Loucy (cell line): ENCODE data around the gene SHISAL2B.
A peak's percentile ranks its signal among the peaks of the same experiment; 100 is the strongest.

ENCODE experiments used
- H2AFZ ChIP-seq: fragments of 200-600 bp; sonication (generic); 2 replicates; pipeline ENCODE4 v1.6.0; 2016; ENCODE audit warnings: antibody characterized with exemption, mild to moderate bottlenecking, low read length, moderate library complexity
- H3F3A ChIP-seq: fragments of 200-600 bp; 2 replicates; pipeline ENCODE4 v1.6.0; 2016; ENCODE audit warnings: antibody characterized with exemption, low read depth, mild to moderate bottlenecking
- H3K27me3 ChIP-seq: fragments of 200-600 bp; sonication (generic); 2 replicates; pipeline ENCODE4 v1.6.1; 2014; ENCODE audit warnings: low read length, mild to moderate bottlenecking; ENCODE audit not compliant: insufficient read depth, poor library complexity, severe bottlenecking
- H3K36me3 ChIP-seq: fragments of 200-600 bp; sonication (generic); 2 replicates; pipeline ENCODE4 v1.6.1; 2016; ENCODE audit warnings: low read length; ENCODE audit not compliant: insufficient read depth
- H3K4me1 ChIP-seq: fragments of 200-600 bp; sonication (generic); 2 replicates; pipeline ENCODE4 v1.5.1; 2014; ENCODE audit warnings: low read length, mild to moderate bottlenecking; ENCODE audit not compliant: insufficient read depth, poor library complexity, severe bottlenecking
- H3K4me2 ChIP-seq: fragments of 200-600 bp; sonication (generic); 2 replicates; pipeline ENCODE4 v1.6.0; 2014; ENCODE audit warnings: antibody characterized with exemption, low read length, low read depth, mild to moderate bottlenecking; ENCODE audit not compliant: poor library complexity, severe bottlenecking
- H3K4me3 ChIP-seq: fragments of 200-600 bp; sonication (generic); 2 replicates; pipeline ENCODE4 v1.5.1; 2014; ENCODE audit warnings: low read length, mild to moderate bottlenecking, mixed read lengths; ENCODE audit not compliant: poor library complexity, severe bottlenecking
- H3K79me2 ChIP-seq: fragments of 200-600 bp; sonication (generic); 2 replicates; pipeline ENCODE4 v1.6.1; 2014; ENCODE audit warnings: low read length; ENCODE audit not compliant: insufficient read depth
- H3K9ac ChIP-seq: fragments of 200-600 bp; sonication (generic); 2 replicates; pipeline ENCODE4 v1.6.0; 2014; ENCODE audit warnings: mild to moderate bottlenecking, low read depth, low read length, moderate library complexity; ENCODE audit not compliant: poor library complexity, severe bottlenecking
- H3K9me2 ChIP-seq: fragments of 200-600 bp; sonication (generic); replicated peaks from 2 replicates; pipeline ENCODE4 v1.6.1; 2016; ENCODE audit warnings: low read depth, low read length, mixed read lengths
- H3K9me3 ChIP-seq: fragments of 200-600 bp; sonication (generic); 2 replicates; pipeline ENCODE4 v1.6.1; 2014; ENCODE audit warnings: mild to moderate bottlenecking, antibody characterized with exemption, low read length, low read depth; ENCODE audit not compliant: insufficient read depth
- H4K20me1 ChIP-seq: fragments of 200-600 bp; sonication (generic); 2 replicates; pipeline ENCODE4 v1.6.0; 2014; ENCODE audit warnings: antibody characterized with exemption, low read length, mild to moderate bottlenecking; ENCODE audit not compliant: insufficient read depth, poor library complexity, severe bottlenecking
- EZH2phosphoT487 ChIP-seq: fragments of 200-600 bp; IDR thresholded peaks from 2 replicates; pipeline ENCODE4 v1.6.1; 2018; ENCODE audit warnings: antibody characterized with exemption, mild to moderate bottlenecking, moderate library complexity, borderline replicate concordance
- TF ChIP-seq, protein P1 (sequence below): fragments of 200-600 bp; sonication (generic); conservative IDR thresholded peaks from 2 replicates; pipeline ENCODE4 v1.5.1; 2014; ENCODE audit warnings: mild to moderate bottlenecking, antibody characterized with exemption, low read length

SHISAL2B gene

DNA sequence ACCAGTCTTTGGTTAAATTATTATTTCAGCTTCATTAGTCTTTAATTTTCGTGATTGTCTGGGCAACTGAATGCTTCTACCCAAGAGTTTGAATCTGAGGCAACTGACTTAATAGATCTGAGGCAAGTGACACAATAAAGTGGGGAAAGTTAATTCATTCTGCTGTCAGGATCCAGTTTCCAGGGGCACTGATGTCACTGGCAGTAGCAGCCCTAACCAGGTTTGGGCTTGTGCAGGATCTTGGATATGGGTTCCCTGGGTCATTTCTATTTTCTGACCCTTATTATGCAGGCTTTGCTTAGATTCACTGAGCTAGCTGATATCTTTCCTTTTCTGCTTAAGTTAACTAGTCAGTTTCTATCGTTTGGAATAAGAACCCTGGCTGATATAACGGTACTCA, 68.6 kb downstream of the SHISAL2B start:
- H4K20me1 ChIP-seq = peaks cover 22% of the 10 kb centered on the region
- no peak overlapping the region for H3K9ac ChIP-seq
- peaks cover 67% of the 10 kb centered on the region for H3K79me2 ChIP-seq
- TF ChIP-seq, protein P1, sequence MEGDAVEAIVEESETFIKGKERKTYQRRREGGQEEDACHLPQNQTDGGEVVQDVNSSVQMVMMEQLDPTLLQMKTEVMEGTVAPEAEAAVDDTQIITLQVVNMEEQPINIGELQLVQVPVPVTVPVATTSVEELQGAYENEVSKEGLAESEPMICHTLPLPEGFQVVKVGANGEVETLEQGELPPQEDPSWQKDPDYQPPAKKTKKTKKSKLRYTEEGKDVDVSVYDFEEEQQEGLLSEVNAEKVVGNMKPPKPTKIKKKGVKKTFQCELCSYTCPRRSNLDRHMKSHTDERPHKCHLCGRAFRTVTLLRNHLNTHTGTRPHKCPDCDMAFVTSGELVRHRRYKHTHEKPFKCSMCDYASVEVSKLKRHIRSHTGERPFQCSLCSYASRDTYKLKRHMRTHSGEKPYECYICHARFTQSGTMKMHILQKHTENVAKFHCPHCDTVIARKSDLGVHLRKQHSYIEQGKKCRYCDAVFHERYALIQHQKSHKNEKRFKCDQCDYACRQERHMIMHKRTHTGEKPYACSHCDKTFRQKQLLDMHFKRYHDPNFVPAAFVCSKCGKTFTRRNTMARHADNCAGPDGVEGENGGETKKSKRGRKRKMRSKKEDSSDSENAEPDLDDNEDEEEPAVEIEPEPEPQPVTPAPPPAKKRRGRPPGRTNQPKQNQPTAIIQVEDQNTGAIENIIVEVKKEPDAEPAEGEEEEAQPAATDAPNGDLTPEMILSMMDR = no peak
- no peak for TF ChIP-seq EZH2phosphoT487
- no peak overlapping the region for H2AFZ ChIP-seq
- H3K4me2 ChIP-seq = peak overlapping the region; percentile 6
- H3K27me3 ChIP-seq = no peaks in the 10 kb centered on the region
- no peak overlapping the region for H3K4me3 ChIP-seq
- H3K36me3 ChIP-seq = 0 out of 2 replicates have a peak, but pooled peaks cover 3% of the 10 kb centered on the region
- H3K9me3 ChIP-seq = no peaks in the 10 kb centered on the region
- H3F3A ChIP-seq = no peaks in the 10 kb centered on the region
- no peaks in the 10 kb centered on the region for H3K9me2 ChIP-seq
- H3K4me1 ChIP-seq = peaks cover 16% of the 10 kb centered on the region

DNA sequence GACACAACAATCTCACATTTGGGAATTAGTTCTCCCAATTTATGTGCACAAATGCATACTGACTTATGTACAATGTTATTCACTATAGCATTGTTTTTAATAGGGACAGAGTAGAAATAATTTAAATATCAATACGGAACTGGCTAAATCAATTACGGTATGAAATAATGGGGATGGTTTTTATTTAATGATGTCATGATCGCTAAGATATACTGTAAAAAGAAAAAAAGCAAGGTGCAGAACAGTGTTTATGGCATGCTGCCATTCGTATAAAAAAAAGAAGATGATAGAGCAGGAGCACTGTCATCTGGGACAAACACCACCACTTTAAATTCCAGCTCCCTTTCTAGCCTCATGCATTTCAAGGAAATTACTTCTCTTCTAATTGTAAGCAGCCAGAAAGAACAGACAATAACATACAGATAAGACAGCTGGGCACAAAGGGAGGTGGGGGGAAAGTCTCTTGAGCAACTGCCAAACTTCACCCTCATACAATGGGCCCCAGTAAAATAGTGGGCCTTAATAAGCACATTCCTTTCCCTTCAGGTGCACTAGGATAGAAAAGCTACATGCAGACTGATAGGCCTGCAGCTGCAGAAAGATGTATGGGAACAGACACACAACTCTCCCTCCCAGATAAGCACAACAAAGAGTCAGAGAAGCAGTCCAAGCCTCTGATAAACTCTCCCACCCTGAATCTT, 69.8 kb downstream of the SHISAL2B start:
- H3K27me3 ChIP-seq = no peaks in the 10 kb centered on the region
- H3K9me3 ChIP-seq = no peaks in the 10 kb centered on the region
- no peak overlapping the region for H3K9ac ChIP-seq
- peaks cover 73% of the 10 kb centered on the region for H3K79me2 ChIP-seq
- H2AFZ ChIP-seq = no peak overlapping the region
- H3K4me1 ChIP-seq = peaks cover 27% of the 10 kb centered on the region
- H3K4me2 ChIP-seq = peak overlapping the region; percentile 49
- H3K36me3 ChIP-seq = no peaks in the 10 kb centered on the region
- TF ChIP-seq, protein P1 = no peak
- TF ChIP-seq EZH2phosphoT487 = no peak
- no peaks in the 10 kb centered on the region for H3F3A ChIP-seq
- no peaks in the 10 kb centered on the region for H3K9me2 ChIP-seq
- H4K20me1 ChIP-seq = peaks cover 17% of the 10 kb centered on the region
- no peak overlapping the region for H3K4me3 ChIP-seq

DNA sequence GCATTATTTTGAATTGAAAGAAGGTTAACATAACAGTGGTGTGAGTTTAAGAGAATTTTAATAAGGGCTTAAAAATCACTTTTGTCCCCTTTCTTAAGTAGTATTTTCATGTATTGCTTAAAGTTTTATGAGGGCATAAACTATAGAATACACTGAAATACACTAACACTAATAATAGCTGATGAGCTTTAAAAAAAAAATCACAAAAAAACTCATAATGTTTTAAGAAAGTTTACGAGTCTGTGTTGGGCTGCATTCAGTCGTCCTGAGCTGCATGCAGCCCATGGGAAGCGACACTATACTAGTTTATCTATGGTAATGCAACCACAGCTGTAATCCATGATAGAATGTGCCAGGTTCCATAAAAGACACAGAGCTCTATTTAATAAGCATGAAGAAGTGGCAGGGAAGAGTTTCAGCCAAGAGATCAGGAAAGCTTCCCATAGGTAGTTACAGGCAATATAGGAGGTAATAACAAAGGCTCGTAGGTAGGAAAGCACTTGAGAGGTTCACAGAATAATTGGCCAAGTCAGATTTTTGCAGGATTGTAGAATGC, 73.7 kb downstream of the SHISAL2B start:
- H3K27me3 ChIP-seq = no peaks in the 10 kb centered on the region
- no peaks in the 10 kb centered on the region for H3K9me2 ChIP-seq
- peaks cover 20% of the 10 kb centered on the region for H4K20me1 ChIP-seq
- peaks cover 51% of the 10 kb centered on the region for H3K4me1 ChIP-seq
- no peaks in the 10 kb centered on the region for H3K9me3 ChIP-seq
- H3K4me2 ChIP-seq = peak overlapping the region; percentile 88
- H3K4me3 ChIP-seq = peak overlapping the region; percentile 1
- H3K9ac ChIP-seq = no peak overlapping the region
- no peaks in the 10 kb centered on the region for H3F3A ChIP-seq
- TF ChIP-seq, protein P1 = no peak
- TF ChIP-seq EZH2phosphoT487 = no peak
- H2AFZ ChIP-seq = no peak overlapping the region
- no peaks in the 10 kb centered on the region for H3K36me3 ChIP-seq
- peaks cover 88% of the 10 kb centered on the region for H3K79me2 ChIP-seq
